Activated T-helper 1 cell treated with anti-CD3 and anti-CD28 coated beads, Interleukin-12 subunit alpha, Interleukin-12 subunit beta, Interleukin-2, Interleukin-4 antibody, amounts not matched to agents 30 ng/mL and 10 ng/mL and 1 ng/mL, durations not matched to agents 14 hours and 24 hours and 36 hours (primary cell): ENCODE results near the gene NOS1AP. TPM values are rescaled to one million over a fixed set of nuclear protein-coding genes. Genes with fewer than 3 reads are reported as not detected.
"Not testable (repeated sequence)": the region's sequence is repeated elsewhere in the genome, so short reads cannot be mapped to it uniquely, and the experiment has no call there.

Experiments
- DNase-seq: peaks from one replicate; pipeline ENCODE4 v3.0.0; 2021; ENCODE audit warnings: low spot score
- H3K27ac Mint-ChIP-seq: one replicate; pipeline ENCODE4 v1.8.0; 2021; ENCODE audit warnings: mild to moderate bottlenecking, mixed read lengths
- H3K27me3 Mint-ChIP-seq: one replicate; pipeline ENCODE4 v1.8.0; 2022; ENCODE audit warnings: mild to moderate bottlenecking, moderate library complexity, mixed read lengths; ENCODE audit not compliant: insufficient read depth
- H3K36me3 Mint-ChIP-seq: one replicate; pipeline ENCODE4 v1.8.0; 2021; ENCODE audit warnings: low read depth, mixed read lengths
- H3K4me1 Mint-ChIP-seq: one replicate; pipeline ENCODE4 v1.8.0; 2021; ENCODE audit warnings: low read depth, mixed read lengths
- H3K4me3 Mint-ChIP-seq: one replicate; pipeline ENCODE4 v1.8.0; 2021; ENCODE audit warnings: mild to moderate bottlenecking, moderate library complexity, mixed read lengths
- H3K9me3 Mint-ChIP-seq: one replicate; pipeline ENCODE4 v1.8.0; 2021; ENCODE audit warnings: mixed read lengths
- intact Hi-C: fragments of 100-400 bp; cut with micrococcal nuclease; formaldehyde crosslinking; loops from one replicate; pipeline ENCODE4 v1.15.1; 2024
- total RNA-seq: library from RNA; stranded (reverse); gene quantifications from 2 replicates; pipeline ENCODE4 v1.2.3, GENCODE V29; 2022

NOS1AP gene
- total RNA-seq, 1 donor from 2014 or later = 0.10 TPM

- Mint-ChIP-seq H3K27ac (no peak overlapping the region), H3K36me3 (no peaks in the 10 kb centered on the region), H3K9me3 (no peaks in the 10 kb centered on the region), H3K27me3 (no peaks in the 10 kb centered on the region), H3K4me1 (no peaks in the 10 kb centered on the region), H3K4me3 (no peak overlapping the region)
- DNase-seq = no peak
- intact Hi-C loops = no loop called here
Measured at GRCh38 chr1:162189345-162189744, 119.9 kb downstream of the NOS1AP start.

- Mint-ChIP-seq H3K9me3 (no peaks in the 10 kb centered on the region), H3K4me3 (no peak overlapping the region), H3K4me1 (no peaks in the 10 kb centered on the region), H3K27me3 (peaks cover 2% of the 10 kb centered on the region), H3K36me3 (no peaks in the 10 kb centered on the region), H3K27ac (no peak overlapping the region)
- DNase-seq = no peak
- intact Hi-C loops = no loop called here
Measured at GRCh38 chr1:162191396-162192305, 122.2 kb downstream of the NOS1AP start.

GRCh38 chr1:162192306-162192678, 122.8 kb downstream of the NOS1AP start:
- no peak overlapping the region for H3K4me3 Mint-ChIP-seq
- H3K36me3 Mint-ChIP-seq = no peaks in the 10 kb centered on the region
- H3K27ac Mint-ChIP-seq = no peak overlapping the region
- no peak for DNase-seq
- H3K27me3 Mint-ChIP-seq = peaks cover 2% of the 10 kb centered on the region
- no peaks in the 10 kb centered on the region for H3K4me1 Mint-ChIP-seq
- intact Hi-C loops = no loop called here
- no peaks in the 10 kb centered on the region for H3K9me3 Mint-ChIP-seq

GRCh38 chr1:162192763-162193162, 123.3 kb downstream of the NOS1AP start:
- peaks cover 2% of the 10 kb centered on the region for H3K27me3 Mint-ChIP-seq
- H3K9me3 Mint-ChIP-seq = no peaks in the 10 kb centered on the region
- H3K36me3 Mint-ChIP-seq = no peaks in the 10 kb centered on the region
- intact Hi-C loops = no loop called here
- H3K4me3 Mint-ChIP-seq = no peak overlapping the region
- DNase-seq = no peak
- no peaks in the 10 kb centered on the region for H3K4me1 Mint-ChIP-seq
- no peak overlapping the region for H3K27ac Mint-ChIP-seq

- Mint-ChIP-seq H3K36me3 (no peaks in the 10 kb centered on the region), H3K27ac (no peak overlapping the region), H3K9me3 (no peaks in the 10 kb centered on the region), H3K27me3 (peaks cover 2% of the 10 kb centered on the region), H3K4me1 (no peaks in the 10 kb centered on the region), H3K4me3 (no peak overlapping the region)
- intact Hi-C loops = no loop called here
- no peak for DNase-seq
Measured at GRCh38 chr1:162193221-162193620, 123.7 kb downstream of the NOS1AP start.

GRCh38 chr1:162193815-162194214, 124.3 kb downstream of the NOS1AP start:
- no peaks in the 10 kb centered on the region for H3K9me3 Mint-ChIP-seq
- intact Hi-C loops = no loop called here
- no peaks in the 10 kb centered on the region for H3K36me3 Mint-ChIP-seq

GRCh38 chr1:162195567-162195966, 126.1 kb downstream of the NOS1AP start:
- intact Hi-C loops = no loop called here
- Mint-ChIP-seq H3K4me1 (no peaks in the 10 kb centered on the region), H3K36me3 (no peaks in the 10 kb centered on the region)

More at GRCh38 chr1:162193815-162194214, 124.3 kb downstream of the NOS1AP start:
- no peak overlapping the region for H3K4me3 Mint-ChIP-seq
- no peaks in the 10 kb centered on the region for H3K4me1 Mint-ChIP-seq
- peaks cover 2% of the 10 kb centered on the region for H3K27me3 Mint-ChIP-seq
- no peak overlapping the region for H3K27ac Mint-ChIP-seq
- no peak for DNase-seq

GRCh38 chr1:162196387-162196786, 126.9 kb downstream of the NOS1AP start:
- no peak overlapping the region for H3K4me3 Mint-ChIP-seq

More at GRCh38 chr1:162195567-162195966, 126.1 kb downstream of the NOS1AP start:
- Mint-ChIP-seq H3K9me3 (no peaks in the 10 kb centered on the region), H3K4me3 (no peak overlapping the region), H3K27ac (no peak overlapping the region), H3K27me3 (peaks cover 2% of the 10 kb centered on the region)
- no peak for DNase-seq

GRCh38 chr1:162197041-162197531, 127.6 kb downstream of the NOS1AP start:
- peaks cover 6% of the 10 kb centered on the region for H3K27me3 Mint-ChIP-seq
- no peak overlapping the region for H3K27ac Mint-ChIP-seq
- no peaks in the 10 kb centered on the region for H3K36me3 Mint-ChIP-seq
- intact Hi-C loops = no loop called here
- no peaks in the 10 kb centered on the region for H3K4me1 Mint-ChIP-seq
- no peaks in the 10 kb centered on the region for H3K9me3 Mint-ChIP-seq
- DNase-seq = no peak
- no peak overlapping the region for H3K4me3 Mint-ChIP-seq

More at GRCh38 chr1:162196387-162196786, 126.9 kb downstream of the NOS1AP start:
- H3K27ac Mint-ChIP-seq = no peak overlapping the region
- H3K4me1 Mint-ChIP-seq = no peaks in the 10 kb centered on the region
- peaks cover 2% of the 10 kb centered on the region for H3K27me3 Mint-ChIP-seq
- intact Hi-C loops = no loop called here
- H3K36me3 Mint-ChIP-seq = no peaks in the 10 kb centered on the region
- H3K9me3 Mint-ChIP-seq = no peaks in the 10 kb centered on the region
- no peak for DNase-seq

GRCh38 chr1:162197615-162198421, 128.3 kb downstream of the NOS1AP start:
- Mint-ChIP-seq H3K9me3 (no peaks in the 10 kb centered on the region), H3K36me3 (no peaks in the 10 kb centered on the region), H3K27me3 (peaks cover 6% of the 10 kb centered on the region), H3K4me1 (no peaks in the 10 kb centered on the region), H3K27ac (no peak overlapping the region), H3K4me3 (no peak overlapping the region)
- intact Hi-C loops = no loop called here
- DNase-seq = no peak

GRCh38 chr1:162200096-162200847, 130.8 kb downstream of the NOS1AP start:
- no peak overlapping the region for H3K27ac Mint-ChIP-seq
- no peaks in the 10 kb centered on the region for H3K9me3 Mint-ChIP-seq
- H3K4me3 Mint-ChIP-seq = no peak overlapping the region
- H3K4me1 Mint-ChIP-seq = no peaks in the 10 kb centered on the region
- H3K36me3 Mint-ChIP-seq = no peaks in the 10 kb centered on the region
- peaks cover 9% of the 10 kb centered on the region for H3K27me3 Mint-ChIP-seq
- DNase-seq = no peak
- intact Hi-C loops = no loop called here

GRCh38 chr1:162201062-162201461, 131.6 kb downstream of the NOS1AP start:
- H3K9me3 Mint-ChIP-seq, intact Hi-C loops, DNase-seq, H3K36me3 Mint-ChIP-seq, H3K27ac Mint-ChIP-seq, H3K4me1 Mint-ChIP-seq, H3K27me3 Mint-ChIP-seq, H3K4me3 Mint-ChIP-seq: not testable (repeated sequence)
